A549 (cell line): ENCODE measurements around the gene POLR2J3.
"Not testable (repeated sequence)": the region's sequence is repeated elsewhere in the genome, so short reads cannot be mapped to it uniquely, and the experiment has no call there.

Experiments used
- CHD2 ChIP-seq: fragments of 150-350 bp; IDR thresholded peaks from 2 replicates; pipeline ENCODE4 v1.6.1; 2014; ENCODE audit warnings: low read length; ENCODE audit not compliant: partially characterized antibody
- EP300 ChIP-seq, 2 experiments: fragments of >200 bp; sonication (Bioruptor Twin); formaldehyde crosslinking; IDR thresholded peaks; 2 replicates in 1 of 2; 3 replicates in 1 of 2; pipeline ENCODE4 v1.6.1; 2016 to 2017
- ESRRA ChIP-seq: fragments of 150-350 bp; IDR thresholded peaks from 2 replicates; pipeline ENCODE4 v1.6.1; 2014; ENCODE audit warnings: mild to moderate bottlenecking, low read length, borderline replicate concordance
- GATA3 ChIP-seq: IDR thresholded peaks from 2 replicates; pipeline ENCODE4 v1.6.1; 2012; ENCODE audit warnings: borderline replicate concordance
- KDM5A ChIP-seq: fragments of 200-600 bp; sonication (generic); IDR thresholded peaks from 2 replicates; pipeline ENCODE4 v1.6.1; 2016; ENCODE audit warnings: antibody characterized with exemption, mild to moderate bottlenecking
- MAZ ChIP-seq: fragments of 150-350 bp; IDR thresholded peaks from 2 replicates; pipeline ENCODE4 v1.6.1; 2014; ENCODE audit warnings: antibody characterized with exemption, low read depth, low read length, borderline replicate concordance
- MYC ChIP-seq: IDR thresholded peaks from 2 replicates; pipeline ENCODE4 v1.6.1; 2012; ENCODE audit warnings: mild to moderate bottlenecking, inconsistent platforms, low read length, improper control_type of control experiment, borderline replicate concordance
- RARB ChIP-seq: fragments of 250-450 bp; sonication (Bioruptor Pico); IDR thresholded peaks from 2 replicates; pipeline ENCODE4 v1.8.0; 2021; ENCODE audit warnings: mild to moderate bottlenecking, moderate library complexity
- TP53 ChIP-seq: fragments of 250-450 bp; sonication (Bioruptor Pico); IDR thresholded peaks from 2 replicates; pipeline ENCODE4 v1.5.0; 2021; ENCODE audit warnings: mild to moderate bottlenecking, moderate library complexity
- ZFP36 ChIP-seq: fragments of 450-650 bp; IDR thresholded peaks from 2 replicates; pipeline ENCODE4 v1.6.1; 2014; ENCODE audit warnings: borderline replicate concordance; ENCODE audit not compliant: partially characterized antibody
- TF ChIP-seq, protein P1 (sequence below): IDR thresholded peaks from 2 replicates; pipeline ENCODE4 v1.6.1; 2012
- TF ChIP-seq, protein P2 (sequence below): fragments of >200 bp; sonication (Bioruptor Twin); formaldehyde crosslinking; IDR thresholded peaks from 3 replicates; pipeline ENCODE4 v1.5.1; 2016
- TF ChIP-seq, protein P3 (sequence below): fragments of 250-450 bp; sonication (Bioruptor Pico); IDR thresholded peaks from 2 replicates; pipeline ENCODE4 v1.5.0; 2021; ENCODE audit warnings: mild to moderate bottlenecking, moderate library complexity, borderline replicate concordance

DNA sequence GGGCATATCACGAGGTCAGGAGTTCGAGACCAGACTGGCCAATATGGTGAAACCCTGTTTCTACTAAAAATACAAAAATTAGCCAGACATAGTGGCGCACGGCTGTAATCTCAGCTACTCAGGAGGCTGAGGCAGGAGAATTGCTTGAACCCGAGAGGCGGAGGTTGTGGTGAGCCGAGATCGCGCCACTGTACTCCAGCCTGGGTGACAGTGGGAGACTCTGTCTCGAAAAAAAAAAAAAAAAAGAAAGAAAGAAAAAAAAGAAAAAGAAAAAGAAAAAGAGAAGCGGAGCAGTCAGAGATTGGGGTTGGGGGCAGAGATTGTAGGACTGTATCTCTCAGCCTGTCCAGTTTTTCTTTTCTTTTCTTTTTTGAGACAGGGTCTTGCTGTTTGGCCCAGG lies 29.6 kb downstream of the POLR2J3 start:
- TF ChIP-seq CHD2; KDM5A; RARB (CRISPR knock-in tag); MYC; ESRRA; EP300 (IDR thresholded peaks at IDR 0.05); GATA3; TP53 (CRISPR knock-in tag); MAZ; ZFP36: not testable (repeated sequence)
- TF ChIP-seq, protein P1, sequence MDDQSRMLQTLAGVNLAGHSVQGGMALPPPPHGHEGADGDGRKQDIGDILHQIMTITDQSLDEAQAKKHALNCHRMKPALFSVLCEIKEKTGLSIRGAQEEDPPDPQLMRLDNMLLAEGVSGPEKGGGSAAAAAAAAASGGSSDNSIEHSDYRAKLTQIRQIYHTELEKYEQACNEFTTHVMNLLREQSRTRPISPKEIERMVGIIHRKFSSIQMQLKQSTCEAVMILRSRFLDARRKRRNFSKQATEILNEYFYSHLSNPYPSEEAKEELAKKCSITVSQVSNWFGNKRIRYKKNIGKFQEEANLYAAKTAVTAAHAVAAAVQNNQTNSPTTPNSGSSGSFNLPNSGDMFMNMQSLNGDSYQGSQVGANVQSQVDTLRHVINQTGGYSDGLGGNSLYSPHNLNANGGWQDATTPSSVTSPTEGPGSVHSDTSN: not testable (repeated sequence)
- TF ChIP-seq, protein P2, sequence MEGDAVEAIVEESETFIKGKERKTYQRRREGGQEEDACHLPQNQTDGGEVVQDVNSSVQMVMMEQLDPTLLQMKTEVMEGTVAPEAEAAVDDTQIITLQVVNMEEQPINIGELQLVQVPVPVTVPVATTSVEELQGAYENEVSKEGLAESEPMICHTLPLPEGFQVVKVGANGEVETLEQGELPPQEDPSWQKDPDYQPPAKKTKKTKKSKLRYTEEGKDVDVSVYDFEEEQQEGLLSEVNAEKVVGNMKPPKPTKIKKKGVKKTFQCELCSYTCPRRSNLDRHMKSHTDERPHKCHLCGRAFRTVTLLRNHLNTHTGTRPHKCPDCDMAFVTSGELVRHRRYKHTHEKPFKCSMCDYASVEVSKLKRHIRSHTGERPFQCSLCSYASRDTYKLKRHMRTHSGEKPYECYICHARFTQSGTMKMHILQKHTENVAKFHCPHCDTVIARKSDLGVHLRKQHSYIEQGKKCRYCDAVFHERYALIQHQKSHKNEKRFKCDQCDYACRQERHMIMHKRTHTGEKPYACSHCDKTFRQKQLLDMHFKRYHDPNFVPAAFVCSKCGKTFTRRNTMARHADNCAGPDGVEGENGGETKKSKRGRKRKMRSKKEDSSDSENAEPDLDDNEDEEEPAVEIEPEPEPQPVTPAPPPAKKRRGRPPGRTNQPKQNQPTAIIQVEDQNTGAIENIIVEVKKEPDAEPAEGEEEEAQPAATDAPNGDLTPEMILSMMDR: not testable (repeated sequence)
- TF ChIP-seq, protein P3, sequence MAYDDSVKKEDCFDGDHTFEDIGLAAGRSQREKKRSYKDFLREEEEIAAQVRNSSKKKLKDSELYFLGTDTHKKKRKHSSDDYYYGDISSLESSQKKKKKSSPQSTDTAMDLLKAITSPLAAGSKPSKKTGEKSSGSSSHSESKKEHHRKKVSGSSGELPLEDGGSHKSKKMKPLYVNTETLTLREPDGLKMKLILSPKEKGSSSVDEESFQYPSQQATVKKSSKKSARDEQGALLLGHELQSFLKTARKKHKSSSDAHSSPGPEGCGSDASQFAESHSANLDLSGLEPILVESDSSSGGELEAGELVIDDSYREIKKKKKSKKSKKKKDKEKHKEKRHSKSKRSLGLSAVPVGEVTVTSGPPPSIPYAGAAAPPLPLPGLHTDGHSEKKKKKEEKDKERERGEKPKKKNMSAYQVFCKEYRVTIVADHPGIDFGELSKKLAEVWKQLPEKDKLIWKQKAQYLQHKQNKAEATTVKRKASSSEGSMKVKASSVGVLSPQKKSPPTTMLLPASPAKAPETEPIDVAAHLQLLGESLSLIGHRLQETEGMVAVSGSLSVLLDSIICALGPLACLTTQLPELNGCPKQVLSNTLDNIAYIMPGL (CRISPR knock-in tag): not testable (repeated sequence)
